ENCODE measurements around the gene PTPRN2.

- no peak for TF ChIP-seq EZH2 (IDR thresholded peaks at IDR 0.05; ENCODE audit: borderline replicate concordance, low read length)
- TF ChIP-seq, protein P1, sequence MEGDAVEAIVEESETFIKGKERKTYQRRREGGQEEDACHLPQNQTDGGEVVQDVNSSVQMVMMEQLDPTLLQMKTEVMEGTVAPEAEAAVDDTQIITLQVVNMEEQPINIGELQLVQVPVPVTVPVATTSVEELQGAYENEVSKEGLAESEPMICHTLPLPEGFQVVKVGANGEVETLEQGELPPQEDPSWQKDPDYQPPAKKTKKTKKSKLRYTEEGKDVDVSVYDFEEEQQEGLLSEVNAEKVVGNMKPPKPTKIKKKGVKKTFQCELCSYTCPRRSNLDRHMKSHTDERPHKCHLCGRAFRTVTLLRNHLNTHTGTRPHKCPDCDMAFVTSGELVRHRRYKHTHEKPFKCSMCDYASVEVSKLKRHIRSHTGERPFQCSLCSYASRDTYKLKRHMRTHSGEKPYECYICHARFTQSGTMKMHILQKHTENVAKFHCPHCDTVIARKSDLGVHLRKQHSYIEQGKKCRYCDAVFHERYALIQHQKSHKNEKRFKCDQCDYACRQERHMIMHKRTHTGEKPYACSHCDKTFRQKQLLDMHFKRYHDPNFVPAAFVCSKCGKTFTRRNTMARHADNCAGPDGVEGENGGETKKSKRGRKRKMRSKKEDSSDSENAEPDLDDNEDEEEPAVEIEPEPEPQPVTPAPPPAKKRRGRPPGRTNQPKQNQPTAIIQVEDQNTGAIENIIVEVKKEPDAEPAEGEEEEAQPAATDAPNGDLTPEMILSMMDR (conservative IDR thresholded peaks at IDR 0.05 in 1 of 2, IDR thresholded peaks at IDR 0.05 in 1 of 2; ENCODE audit: extremely low read depth in 1 of 2, insufficient read depth in 1 of 2, low read depth in 1 of 2, low read length in 2 of 2) = no peak
These were observed 960.6 kb downstream of the PTPRN2 start for GRCh38 chr7:157627033-157627432.

Data from mammary epithelial cell (primary cell).